ENCODE results near the gene ARHGAP12.
A peak's percentile ranks its signal among the peaks of the same experiment; 100 is the strongest.
"Not testable (repeated sequence)": the region's sequence is repeated elsewhere in the genome, so short reads cannot be mapped to it uniquely, and the experiment has no call there.

Gene ARHGAP12

DNA sequence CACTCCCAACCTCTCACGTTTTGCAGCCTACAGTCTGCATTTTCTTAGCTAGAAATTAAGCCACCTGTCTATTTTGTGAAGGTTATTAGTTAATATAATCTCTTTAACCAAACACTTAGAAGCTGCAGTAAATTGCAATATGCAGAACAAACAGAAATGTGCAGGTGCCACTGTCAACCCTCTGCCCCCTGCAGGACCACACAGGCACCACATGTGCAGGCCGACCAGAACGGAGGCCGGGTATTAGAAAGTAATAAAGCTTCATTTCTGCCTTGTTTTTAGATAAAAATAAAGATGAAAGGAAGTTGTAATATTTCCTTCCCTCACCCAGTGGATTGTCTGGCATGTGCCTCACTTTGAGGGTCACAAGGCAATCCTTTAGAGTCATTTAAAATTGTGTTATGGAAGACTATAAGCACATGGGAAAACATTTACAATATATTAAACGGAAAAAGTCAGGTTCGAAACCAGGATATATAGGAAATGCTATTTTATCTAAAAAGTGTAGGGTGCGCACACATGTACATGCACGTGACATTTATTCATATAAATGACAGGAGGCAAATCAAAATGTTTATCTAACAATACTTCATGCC, 158.2 kb downstream of the ARHGAP12 start:
- peak; percentile 22 to 49 (median 47) for DNase-seq (ENCODE audit: low read depth in 3 of 3)

DNA sequence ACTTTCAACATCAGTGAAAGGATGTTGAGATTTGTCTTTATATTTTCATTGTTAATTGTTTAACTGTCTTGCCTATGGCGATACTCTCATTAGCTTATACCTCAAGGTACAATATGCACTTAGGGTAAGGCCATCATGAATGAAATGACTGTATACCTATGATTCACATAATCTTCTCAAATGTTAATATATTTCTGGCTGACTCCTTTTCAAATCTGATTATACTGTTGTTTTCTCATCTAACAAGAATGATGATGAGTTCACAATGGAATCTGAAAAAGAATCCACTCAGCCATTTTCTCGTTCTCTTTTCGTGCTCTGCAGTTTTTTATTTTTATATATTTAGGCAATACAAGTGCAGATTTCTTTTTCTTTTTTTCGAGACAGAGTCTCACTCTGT, 159.1 kb downstream of the ARHGAP12 start:
- no peak for DNase-seq (ENCODE audit: low read depth in 3 of 3)

DNA sequence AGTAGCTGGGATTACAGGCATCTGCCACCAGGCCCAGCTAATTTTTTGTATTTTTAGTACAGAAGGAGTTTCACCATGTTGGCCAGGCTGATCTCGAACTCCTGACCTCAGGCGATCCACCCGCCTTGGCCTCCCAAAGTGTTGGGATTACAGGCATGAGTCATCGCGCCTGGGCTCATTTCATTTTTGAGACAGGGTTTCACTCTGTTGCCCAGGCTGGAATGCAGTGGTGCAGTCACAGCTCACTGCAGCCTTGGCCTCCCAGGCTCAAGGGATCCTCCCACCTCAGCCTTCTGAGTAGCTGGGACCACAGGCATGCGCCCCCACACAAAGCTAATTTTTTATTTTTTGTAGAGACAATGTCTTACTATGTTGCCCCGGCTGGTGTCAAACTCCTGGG, 159.7 kb downstream of the ARHGAP12 start:
- not testable (repeated sequence) for DNase-seq (ENCODE audit: low read depth in 3 of 3)

DNA sequence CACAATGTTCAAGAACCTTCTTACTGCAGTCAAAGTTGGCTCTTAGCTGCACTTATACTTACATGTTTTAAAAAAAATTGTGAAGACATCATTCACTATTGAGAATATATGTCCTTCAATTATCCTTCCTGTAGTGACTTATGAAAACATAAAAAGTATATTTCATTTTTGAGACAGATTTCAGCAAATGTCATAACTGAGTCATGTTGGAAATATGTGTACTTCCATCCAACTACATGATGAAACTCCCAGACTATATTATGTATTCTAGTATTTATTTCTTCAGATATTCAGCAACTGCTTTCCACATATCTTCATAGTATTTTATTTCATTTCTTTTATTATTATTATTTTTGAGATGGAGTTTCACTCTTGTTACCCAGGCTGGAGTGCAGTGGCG, 160.2 kb downstream of the ARHGAP12 start:
- DNase-seq (ENCODE audit: low read depth in 3 of 3) = no peak

DNA sequence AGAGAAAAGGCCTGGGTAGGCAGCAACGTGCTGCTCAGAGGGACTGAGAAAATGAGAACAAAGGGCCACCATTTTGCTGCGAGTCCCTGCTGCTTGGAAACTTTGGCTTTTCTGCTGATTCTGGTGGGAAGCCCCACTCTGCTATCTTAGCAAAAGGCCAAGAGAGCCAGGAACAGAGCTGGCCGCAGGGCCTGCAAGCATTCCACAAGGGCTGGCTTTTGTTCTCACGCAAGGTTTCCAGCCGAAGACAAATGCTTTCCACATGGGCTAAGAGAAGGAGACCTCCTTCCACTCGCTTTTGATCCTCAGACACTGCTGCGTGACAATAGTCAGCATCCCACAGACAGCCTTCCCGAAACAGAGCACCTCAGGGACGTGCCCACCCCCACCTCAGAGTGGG, 163.1 kb downstream of the ARHGAP12 start:
- no peak for DNase-seq (ENCODE audit: low read depth in 3 of 3)

DNA sequence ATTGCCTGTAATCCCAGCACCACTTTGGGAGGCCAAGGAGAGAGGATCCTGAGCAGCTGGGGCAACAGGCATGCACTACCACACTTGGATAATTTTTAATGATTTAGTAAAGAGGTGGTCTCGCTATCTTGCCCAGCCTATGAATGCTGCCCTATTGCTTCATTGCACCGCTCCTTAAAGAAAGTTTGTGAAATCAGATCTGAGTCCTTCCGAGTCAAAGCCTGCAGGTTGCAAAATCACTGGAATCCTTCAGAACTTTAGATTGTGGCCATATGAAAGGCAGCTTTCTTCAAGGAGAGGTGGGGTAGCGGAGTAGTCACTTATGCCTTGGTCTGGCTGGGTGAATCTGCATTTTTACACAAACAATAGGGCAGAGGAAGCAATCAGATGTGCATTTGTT, 166.3 kb downstream of the ARHGAP12 start:
- no peak for DNase-seq (ENCODE audit: low read depth in 3 of 3)

DNA sequence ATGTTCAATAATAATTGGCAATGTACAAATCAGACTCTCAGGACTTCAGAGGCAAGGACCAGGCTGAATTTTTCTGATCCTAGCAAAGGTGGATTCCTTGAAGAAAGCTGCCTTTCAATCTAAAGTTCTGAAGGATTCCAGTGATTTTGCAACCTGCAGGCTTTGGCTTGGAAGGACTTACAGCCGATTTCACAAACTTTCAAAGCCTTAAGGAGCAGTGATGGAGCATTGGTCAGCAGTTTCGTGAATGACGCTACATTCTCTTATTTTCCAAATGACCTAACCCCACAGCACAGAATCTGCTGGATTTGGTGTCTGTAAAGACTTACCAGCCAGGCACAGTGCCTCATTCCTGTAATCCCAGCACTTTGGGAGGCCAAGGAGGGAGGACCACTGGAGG, 167.5 kb downstream of the ARHGAP12 start:
- no peak for DNase-seq (ENCODE audit: low read depth in 3 of 3)

DNA sequence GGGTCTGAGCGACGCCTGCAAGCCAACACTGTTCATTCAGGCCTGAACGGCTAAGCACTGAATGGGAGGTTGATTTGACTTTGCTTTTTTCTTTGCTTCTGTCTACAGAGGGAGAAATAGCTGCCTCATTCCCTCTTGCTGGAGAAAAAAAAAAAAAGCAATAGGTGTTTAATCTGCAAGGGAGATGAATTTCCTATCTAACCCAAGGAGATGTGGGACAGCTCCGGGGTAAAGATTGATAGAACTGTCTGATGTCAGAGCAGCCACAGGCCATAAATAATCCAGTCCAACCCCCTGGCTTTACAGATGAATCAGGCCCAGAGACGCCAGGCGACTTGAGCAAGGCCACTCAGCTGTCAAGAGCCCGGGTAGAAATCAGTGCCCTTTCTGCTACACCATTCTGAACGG, 168.0 kb downstream of the ARHGAP12 start:
- no peak for DNase-seq (ENCODE audit: low read depth in 3 of 3)

DNA sequence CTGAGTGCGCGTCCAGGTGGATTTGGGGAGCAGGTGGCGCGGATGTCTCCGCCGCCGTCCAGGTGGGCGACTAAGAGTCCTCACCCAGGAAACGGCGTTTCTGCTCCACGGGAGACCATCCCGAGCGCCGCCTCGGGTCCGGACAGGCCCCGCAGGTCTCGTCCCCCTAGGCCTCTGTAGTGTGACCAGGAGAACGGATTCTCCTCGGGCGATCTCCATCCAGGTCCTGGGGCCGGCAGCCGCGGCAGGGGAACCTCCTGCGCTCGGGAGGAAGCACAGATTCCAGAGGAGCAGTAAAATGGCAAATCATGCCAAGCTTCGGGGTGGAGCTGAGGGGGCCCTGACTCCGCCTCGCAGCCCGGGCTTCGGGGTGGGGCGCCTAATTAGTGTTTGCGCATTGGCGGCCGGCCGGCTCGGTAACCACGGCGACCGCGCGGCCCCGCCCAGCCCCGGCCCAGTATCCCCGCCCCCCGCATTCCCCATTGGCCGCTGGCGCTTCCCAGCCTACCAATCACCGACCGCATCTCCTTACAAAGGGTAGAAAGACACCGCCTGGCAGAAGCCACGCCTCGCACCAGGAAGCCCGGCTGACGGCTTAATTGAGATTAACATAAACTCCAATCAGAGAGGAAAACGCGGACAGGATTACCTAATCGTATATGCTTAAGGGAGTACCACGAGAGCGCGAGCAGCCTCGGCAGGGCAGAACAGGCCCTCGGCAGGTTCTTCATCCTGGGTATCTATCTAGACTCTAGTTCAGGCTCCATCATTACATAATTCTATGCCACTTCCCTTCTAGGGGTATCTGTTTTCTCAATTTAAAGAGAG, 168.6 kb downstream of the ARHGAP12 start:
- DNase-seq (ENCODE audit: low read depth in 3 of 3) = peak; percentile 87 to 94 (median 89)

DNA sequence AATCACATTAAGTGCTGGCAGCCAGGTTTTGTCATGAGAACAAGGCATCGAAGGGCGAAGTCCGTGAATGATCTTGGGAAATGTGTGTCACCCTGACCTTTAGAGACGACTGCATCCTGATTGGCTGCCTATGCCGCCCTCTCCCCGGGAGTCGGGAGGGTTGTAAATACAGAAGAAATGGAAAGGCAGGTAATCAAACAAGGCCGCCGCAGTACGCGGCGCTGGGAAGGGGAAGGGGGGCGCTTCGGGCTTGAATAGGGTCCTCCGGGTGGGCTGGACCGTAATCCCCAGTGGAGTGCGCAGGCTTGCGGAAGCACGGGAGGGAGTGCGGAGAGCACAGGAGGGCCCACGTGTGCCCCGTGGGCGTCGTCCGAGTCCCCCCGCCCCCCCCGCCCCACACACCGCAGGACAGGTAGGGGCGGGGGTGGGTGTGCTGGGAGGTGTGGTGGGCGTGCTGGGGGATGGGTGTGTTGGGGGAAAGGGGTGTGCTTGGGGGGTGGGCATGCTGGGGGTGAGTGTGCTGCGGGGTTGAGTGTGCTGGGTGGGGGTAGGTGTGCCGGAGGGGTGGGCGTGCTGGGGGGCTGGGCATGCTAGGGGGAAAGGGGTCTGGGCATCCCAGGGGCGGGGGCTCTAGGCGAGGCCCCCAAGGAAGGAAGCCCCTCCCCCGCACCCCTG, 169.4 kb downstream of the ARHGAP12 start:
- peak; percentile 38 to 68 (median 48) for DNase-seq (ENCODE audit: low read depth in 3 of 3)

DNA sequence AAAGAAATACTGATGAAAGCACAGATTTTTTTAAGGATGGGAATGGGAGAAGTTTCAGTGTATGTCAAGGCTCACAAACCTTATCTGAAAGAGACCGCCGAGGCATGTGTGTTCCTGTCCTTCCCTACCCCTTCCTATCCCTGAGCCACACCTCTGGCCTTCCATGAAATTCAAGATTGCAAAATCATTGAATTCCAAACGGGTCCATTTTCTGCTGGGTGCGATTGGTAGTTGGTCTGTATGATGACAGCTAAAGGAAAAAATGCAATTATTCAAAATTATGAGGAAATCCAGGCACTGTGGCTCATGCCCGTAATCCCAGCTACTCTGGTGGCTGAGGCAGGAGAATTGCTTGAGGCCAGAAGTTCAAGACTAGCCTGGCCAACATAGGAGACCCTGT, 170.1 kb downstream of the ARHGAP12 start:
- DNase-seq (ENCODE audit: low read depth in 3 of 3) = no peak

DNA sequence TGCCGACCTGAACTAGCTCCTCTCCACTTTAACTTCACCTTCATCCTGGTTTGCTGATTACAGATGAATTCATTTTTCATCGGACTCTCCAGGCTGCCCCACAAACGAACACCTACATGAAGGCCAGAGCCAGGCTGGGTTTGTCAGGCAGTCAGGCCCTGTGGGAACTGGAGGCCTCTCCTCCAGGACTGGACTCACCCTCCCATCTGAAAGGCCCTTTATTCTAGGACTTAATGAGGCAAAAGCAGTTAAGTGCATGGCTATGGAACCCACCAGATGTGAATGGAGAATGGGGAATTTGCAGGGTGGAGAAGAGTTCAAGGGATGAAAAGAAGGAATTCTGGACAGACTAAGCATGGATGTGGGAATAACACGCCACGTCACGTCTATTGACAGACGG, 170.8 kb downstream of the ARHGAP12 start:
- no peak for DNase-seq (ENCODE audit: low read depth in 3 of 3)

DNA sequence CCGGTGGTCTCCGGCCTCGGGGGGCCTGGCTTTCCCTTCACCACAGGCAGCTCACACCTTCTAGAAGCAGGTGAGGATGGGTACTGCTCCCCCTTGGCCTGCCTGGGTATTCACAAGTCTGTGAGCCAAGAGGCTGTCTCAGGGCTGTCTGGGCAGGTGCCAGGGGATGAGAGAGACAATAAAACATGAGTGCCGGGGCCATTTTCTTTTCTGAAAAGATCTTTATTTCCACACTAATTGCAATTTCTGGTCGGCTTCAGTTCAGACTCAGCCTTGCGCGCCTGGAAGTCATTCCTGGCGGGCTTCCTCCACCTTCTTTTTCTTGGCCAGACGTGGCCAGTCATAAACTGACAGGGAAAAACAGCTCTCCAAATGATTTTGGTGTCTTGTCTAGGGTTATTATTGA, 171.2 kb downstream of the ARHGAP12 start:
- no peak for DNase-seq (ENCODE audit: low read depth in 3 of 3)

DNA sequence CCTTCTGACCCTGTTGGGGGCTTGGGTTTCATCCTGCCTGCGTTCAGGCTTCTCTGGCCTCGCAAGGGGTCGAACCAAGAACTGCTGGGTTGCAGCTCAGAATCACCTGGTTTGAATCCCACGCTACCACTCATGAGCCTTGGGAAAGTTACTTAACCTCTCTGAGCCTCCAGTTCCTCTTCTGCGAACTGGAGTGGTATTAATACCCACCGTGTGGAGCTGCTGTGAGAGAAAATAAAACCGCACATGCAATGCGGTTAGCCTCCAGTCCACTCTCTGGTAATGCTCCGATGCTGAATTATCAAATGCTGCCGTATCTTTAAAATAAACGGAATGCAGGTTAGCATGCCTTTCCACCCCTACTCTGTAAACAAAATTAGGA, 171.9 kb downstream of the ARHGAP12 start:
- no peak for DNase-seq (ENCODE audit: low read depth in 3 of 3)

DNA sequence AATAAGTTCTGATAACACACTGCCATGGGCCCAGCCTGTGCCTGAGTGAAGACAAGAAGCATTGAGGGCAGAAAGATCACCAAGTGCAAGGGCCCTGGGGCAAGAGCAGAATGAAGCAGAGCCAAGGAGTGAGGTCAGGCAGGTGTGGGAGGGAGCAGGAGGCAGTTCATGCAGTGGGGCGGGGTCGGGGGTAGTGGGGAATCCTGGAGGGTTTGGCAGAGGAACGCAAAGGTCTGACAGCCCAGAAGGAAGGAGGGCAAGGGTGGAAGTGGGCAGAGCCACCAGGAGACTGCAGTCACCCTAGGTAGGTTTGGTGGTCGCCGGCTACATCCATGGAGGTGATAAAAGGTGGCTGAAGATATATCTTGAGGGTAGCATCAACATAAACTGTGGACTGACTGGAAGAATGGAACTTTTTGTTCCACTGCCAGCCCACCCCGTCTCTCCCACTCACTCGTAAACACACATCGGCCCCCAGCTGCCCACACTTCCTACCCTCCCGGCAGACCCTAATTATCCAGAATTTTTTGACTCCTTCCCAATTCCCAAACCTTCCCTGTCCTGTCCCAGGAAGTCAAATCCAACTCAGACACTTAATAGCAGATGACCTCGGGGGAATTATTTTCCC, 172.4 kb downstream of the ARHGAP12 start:
- no peak for DNase-seq (ENCODE audit: low read depth in 3 of 3)
